Measurements from ENCODE around the gene GOLPH3L.
"Not testable (repeated sequence)": the region's sequence is repeated elsewhere in the genome, so short reads cannot be mapped to it uniquely, and the experiment has no call there.

GOLPH3L gene

GRCh38 chr1:150696995-150697927 lies at the start of gene GOLPH3L:
Gene GOLPH3L, minus strand, starts transcription at chr1:150697154. Its CDS starts 2,316 bp downstream, at chr1:150694838.
- FAIRE-seq, result peak; percentile 99

- FAIRE-seq, result no peak
These were observed 33.3 kb upstream of the GOLPH3L start for GRCh38 chr1:150730130-150730721.

- FAIRE-seq, result no peak
These were observed 27.4 kb upstream of the GOLPH3L start for GRCh38 chr1:150724336-150724735.

GRCh38 chr1:150720703-150721102 lies 23.7 kb upstream of the GOLPH3L start, which contains the start of gene HORMAD1:
Gene HORMAD1, minus strand, starts transcription at chr1:150720895. Its CDS starts 1,390 bp downstream, at chr1:150719505.
- no peak for FAIRE-seq

- FAIRE-seq, result no peak
These were observed 23.1 kb upstream of the GOLPH3L start for GRCh38 chr1:150720098-150720497.

GRCh38 chr1:150718225-150718891 lies 21.4 kb upstream of the GOLPH3L start:
- no peak for FAIRE-seq

- FAIRE-seq, result not testable (repeated sequence)
These were observed 12.1 kb upstream of the GOLPH3L start for GRCh38 chr1:150709031-150709430.

GRCh38 chr1:150708595-150708994 lies 11.6 kb upstream of the GOLPH3L start:
- FAIRE-seq, result no peak

- no peak for FAIRE-seq
These were observed 9.1 kb upstream of the GOLPH3L start for GRCh38 chr1:150706091-150706490.

- no peak for FAIRE-seq
These were observed 6.5 kb upstream of the GOLPH3L start for GRCh38 chr1:150703427-150703826.

- FAIRE-seq, result no peak
These were observed 364 bp downstream of the GOLPH3L start for GRCh38 chr1:150696590-150696989.

GRCh38 chr1:150696162-150696561 lies 792 bp downstream of the GOLPH3L start:
- FAIRE-seq, result no peak

GRCh38 chr1:150695561-150695960 lies 1.4 kb downstream of the GOLPH3L start:
- FAIRE-seq, result no peak

- no peak for FAIRE-seq
These were observed 4.2 kb downstream of the GOLPH3L start for GRCh38 chr1:150692720-150693119.

- no peak for FAIRE-seq
These were observed 8.2 kb downstream of the GOLPH3L start for GRCh38 chr1:150688763-150689162.

GRCh38 chr1:150686275-150686674 lies 10.7 kb downstream of the GOLPH3L start:
- FAIRE-seq, result no peak

- no peak for FAIRE-seq
These were observed 13.0 kb downstream of the GOLPH3L start for GRCh38 chr1:150683914-150684313.

GRCh38 chr1:150678988-150679387 lies 18.0 kb downstream of the GOLPH3L start:
- FAIRE-seq, result no peak

- no peak for FAIRE-seq
These were observed 22.1 kb downstream of the GOLPH3L start for GRCh38 chr1:150674881-150675280.

GRCh38 chr1:150663321-150663720 lies 33.6 kb downstream of the GOLPH3L start:
- FAIRE-seq, result no peak

GRCh38 chr1:150662811-150663210 lies 34.1 kb downstream of the GOLPH3L start:
- FAIRE-seq, result no peak

GRCh38 chr1:150661156-150661555 lies 35.8 kb downstream of the GOLPH3L start:
- FAIRE-seq, result no peak

GRCh38 chr1:150660584-150660983 lies 36.4 kb downstream of the GOLPH3L start:
- FAIRE-seq, result no peak

Data from endometrium (tissue), 2 donors.